Keratinocyte (primary cell): Measurements from ENCODE around the gene TP73. TPM values are rescaled to one million over a fixed set of nuclear protein-coding genes. Genes with fewer than 3 reads are reported as not detected.

Experiments used
- DNase-seq: peaks from one replicate; pipeline ENCODE4 v3.0.0-alpha.2; 2011; ENCODE audit warnings: low read depth, missing footprints, low spot score
- FAIRE-seq: peaks from 2 replicates; lab custom pipeline; 2011; peaks lifted over from hg19 to GRCh38; lab: Jason Lieb, UNC
- H2AFZ ChIP-seq: 2 replicates; pipeline ENCODE4 v1.6.0; 2012; ENCODE audit warnings: low read length, control low read depth, inconsistent platforms; ENCODE audit not compliant: control insufficient read depth
- H3K27ac ChIP-seq: 2 replicates; pipeline ENCODE4 v1.5.1; 2011; ENCODE audit warnings: low read length; ENCODE audit not compliant: control insufficient read depth, insufficient read depth
- H3K27me3 ChIP-seq: 3 replicates; pipeline ENCODE4 v1.6.0; 2011; ENCODE audit warnings: low read length; ENCODE audit not compliant: control insufficient read depth, insufficient read depth; ENCODE audit errors: extremely low read depth
- H3K36me3 ChIP-seq, 2 experiments: 2 replicates in 1 of 2; 3 replicates in 1 of 2; pipeline ENCODE4 v1.5.1; 2011; ENCODE audit warnings: low read length in 2 of 2, mild to moderate bottlenecking in 1 of 2; ENCODE audit not compliant: control insufficient read depth in 2 of 2, insufficient read depth in 2 of 2; ENCODE audit errors: extremely low read depth in 1 of 2
- H3K4me1 ChIP-seq: 3 replicates; pipeline ENCODE4 v1.5.1; 2011; ENCODE audit warnings: low read length; ENCODE audit not compliant: control insufficient read depth, insufficient read depth; ENCODE audit errors: extremely low read depth
- H3K4me2 ChIP-seq: 3 replicates; pipeline ENCODE4 v1.6.0; 2011; ENCODE audit warnings: low read depth, low read length; ENCODE audit not compliant: control insufficient read depth, insufficient read depth; ENCODE audit errors: extremely low read depth
- H3K4me3 ChIP-seq, 3 experiments: fragments of 200-600 bp in 1 of 3; sonication (generic) in 1 of 3; 2 replicates in 2 of 3; 3 replicates in 1 of 3; pipeline ENCODE4 v1.5.1; 2011 to 2016; ENCODE audit warnings: low read length in 3 of 3, mild to moderate bottlenecking in 3 of 3, control low read depth in 2 of 3, inconsistent platforms in 1 of 3, low read depth in 1 of 3, mixed read lengths in 1 of 3, mixed run types in 1 of 3, moderate library complexity in 1 of 3; ENCODE audit not compliant: control insufficient read depth in 2 of 3, insufficient read depth in 2 of 3; ENCODE audit errors: extremely low read depth in 1 of 3
- H3K79me2 ChIP-seq: 2 replicates; pipeline ENCODE4 v1.6.0; 2012; ENCODE audit warnings: low read length; ENCODE audit not compliant: control insufficient read depth, insufficient read depth
- H3K9ac ChIP-seq: 3 replicates; pipeline ENCODE4 v1.6.0; 2011; ENCODE audit warnings: low read length; ENCODE audit not compliant: control insufficient read depth, insufficient read depth; ENCODE audit errors: extremely low read depth
- H3K9me1 ChIP-seq: 3 replicates; pipeline ENCODE4 v1.6.0; 2011; ENCODE audit warnings: low read length; ENCODE audit not compliant: control insufficient read depth, insufficient read depth; ENCODE audit errors: extremely low read depth
- H3K9me3 ChIP-seq: 2 replicates; pipeline ENCODE4 v1.5.1; 2012; ENCODE audit warnings: low read depth, low read length; ENCODE audit not compliant: control insufficient read depth
- H4K20me1 ChIP-seq: 3 replicates; pipeline ENCODE4 v1.6.0; 2011; ENCODE audit warnings: low read length; ENCODE audit not compliant: control insufficient read depth, insufficient read depth; ENCODE audit errors: extremely low read depth
- EZH2 ChIP-seq: IDR thresholded peaks from one replicate; pipeline ENCODE4 v1.6.1; 2012; ENCODE audit warnings: inconsistent platforms, mild to moderate bottlenecking, low read length, moderate library complexity
- dilution Hi-C: fragments of 300-500 bp; cut with MboI; formaldehyde crosslinking; loops from one replicate; pipeline ENCODE4 v1.7.0; 2020; ENCODE audit warnings: low sequenced_read_pairs; ENCODE audit not compliant: extremely low pct_ligation_motif_present
- polyA plus RNA-seq, 5 experiments: library from polyadenylated mRNA; depleted of rRNA in 3 of 5; stranded (reverse) in 3 of 5; stranded (forward) in 1 of 5; unstranded in 1 of 5; fragments of >200 nt; gene quantifications; 1 replicate in 1 of 5; 2 replicates in 3 of 5; 3 replicates in 1 of 5; pipeline versions ENCODE4 v1.2.1 to v1.2.3, GENCODE V29; 2011 to 2012; ENCODE audit warnings: missing spikeins in 2 of 5, low read depth in 1 of 5, low replicate concordance in 1 of 5
- TF ChIP-seq, protein P1 (sequence below), 3 experiments: IDR thresholded peaks in 1 of 3; conservative IDR thresholded peaks in 1 of 3; optimal IDR thresholded peaks in 1 of 3; 2 replicates in 2 of 3; 3 replicates in 1 of 3; pipeline versions ENCODE3 to v1.5.1; 2011; ENCODE audit warnings: low read length in 3 of 3, mild to moderate bottlenecking in 3 of 3, moderate library complexity in 2 of 3, control low read depth in 1 of 3, inconsistent platforms in 1 of 3; ENCODE audit not compliant: insufficient read depth in 2 of 3; ENCODE audit errors: extremely low read depth in 1 of 3

The TP73 gene
- polyA plus RNA-seq, 1 donor (not counting 4 experiments of a cell fraction or from before 2014, with no cell fraction given) = 0.14 TPM

DNA sequence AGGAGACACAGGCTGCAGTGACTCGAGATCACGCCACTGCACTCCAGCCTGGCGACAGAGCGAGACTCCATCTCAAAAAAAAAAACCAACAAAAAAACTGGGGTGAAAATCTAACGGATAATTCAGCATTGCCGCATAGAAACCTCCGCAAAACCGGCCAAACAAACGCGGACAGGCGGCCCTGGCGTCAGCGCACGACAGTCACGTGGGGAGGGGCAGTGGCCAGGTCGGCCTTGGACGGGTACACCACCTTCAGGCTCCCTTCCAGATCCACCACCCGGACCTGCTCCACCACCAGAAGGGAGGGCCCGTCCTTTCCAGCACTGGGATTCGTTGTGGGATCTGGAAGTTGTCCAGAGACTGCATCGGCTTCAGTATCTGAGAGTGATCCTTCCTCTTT, 128.6 kb downstream of the TP73 start:
- Histone ChIP-seq H3K27ac (no peak overlapping the region), H3K4me1 (no peaks in the 10 kb centered on the region), H3K9me3 (no peaks in the 10 kb centered on the region), H2AFZ (no peak overlapping the region), H3K36me3 (peaks cover 29 to 40% of the 10 kb centered on the region in 2 experiments), H3K79me2 (no peaks in the 10 kb centered on the region), H3K27me3 (no peaks in the 10 kb centered on the region), H3K9ac (no peak overlapping the region), H3K4me2 (no peak overlapping the region), H4K20me1 (no peaks in the 10 kb centered on the region), H3K9me1 (no peaks in the 10 kb centered on the region), H3K4me3 (no peak overlapping the region)
- DNase-seq (no peak), FAIRE-seq (no peak)
- dilution Hi-C loops = no loop called here
- TF ChIP-seq, protein P1, sequence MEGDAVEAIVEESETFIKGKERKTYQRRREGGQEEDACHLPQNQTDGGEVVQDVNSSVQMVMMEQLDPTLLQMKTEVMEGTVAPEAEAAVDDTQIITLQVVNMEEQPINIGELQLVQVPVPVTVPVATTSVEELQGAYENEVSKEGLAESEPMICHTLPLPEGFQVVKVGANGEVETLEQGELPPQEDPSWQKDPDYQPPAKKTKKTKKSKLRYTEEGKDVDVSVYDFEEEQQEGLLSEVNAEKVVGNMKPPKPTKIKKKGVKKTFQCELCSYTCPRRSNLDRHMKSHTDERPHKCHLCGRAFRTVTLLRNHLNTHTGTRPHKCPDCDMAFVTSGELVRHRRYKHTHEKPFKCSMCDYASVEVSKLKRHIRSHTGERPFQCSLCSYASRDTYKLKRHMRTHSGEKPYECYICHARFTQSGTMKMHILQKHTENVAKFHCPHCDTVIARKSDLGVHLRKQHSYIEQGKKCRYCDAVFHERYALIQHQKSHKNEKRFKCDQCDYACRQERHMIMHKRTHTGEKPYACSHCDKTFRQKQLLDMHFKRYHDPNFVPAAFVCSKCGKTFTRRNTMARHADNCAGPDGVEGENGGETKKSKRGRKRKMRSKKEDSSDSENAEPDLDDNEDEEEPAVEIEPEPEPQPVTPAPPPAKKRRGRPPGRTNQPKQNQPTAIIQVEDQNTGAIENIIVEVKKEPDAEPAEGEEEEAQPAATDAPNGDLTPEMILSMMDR (optimal IDR thresholded peaks at IDR 0.05 in 1 of 3, IDR thresholded peaks at IDR 0.05 in 1 of 3, conservative IDR thresholded peaks at IDR 0.05 in 1 of 3; ENCODE audit: extremely low read depth in 1 of 3, insufficient read depth in 2 of 3, low read length in 3 of 3) = no peak
- TF ChIP-seq EZH2 = no peak

DNA sequence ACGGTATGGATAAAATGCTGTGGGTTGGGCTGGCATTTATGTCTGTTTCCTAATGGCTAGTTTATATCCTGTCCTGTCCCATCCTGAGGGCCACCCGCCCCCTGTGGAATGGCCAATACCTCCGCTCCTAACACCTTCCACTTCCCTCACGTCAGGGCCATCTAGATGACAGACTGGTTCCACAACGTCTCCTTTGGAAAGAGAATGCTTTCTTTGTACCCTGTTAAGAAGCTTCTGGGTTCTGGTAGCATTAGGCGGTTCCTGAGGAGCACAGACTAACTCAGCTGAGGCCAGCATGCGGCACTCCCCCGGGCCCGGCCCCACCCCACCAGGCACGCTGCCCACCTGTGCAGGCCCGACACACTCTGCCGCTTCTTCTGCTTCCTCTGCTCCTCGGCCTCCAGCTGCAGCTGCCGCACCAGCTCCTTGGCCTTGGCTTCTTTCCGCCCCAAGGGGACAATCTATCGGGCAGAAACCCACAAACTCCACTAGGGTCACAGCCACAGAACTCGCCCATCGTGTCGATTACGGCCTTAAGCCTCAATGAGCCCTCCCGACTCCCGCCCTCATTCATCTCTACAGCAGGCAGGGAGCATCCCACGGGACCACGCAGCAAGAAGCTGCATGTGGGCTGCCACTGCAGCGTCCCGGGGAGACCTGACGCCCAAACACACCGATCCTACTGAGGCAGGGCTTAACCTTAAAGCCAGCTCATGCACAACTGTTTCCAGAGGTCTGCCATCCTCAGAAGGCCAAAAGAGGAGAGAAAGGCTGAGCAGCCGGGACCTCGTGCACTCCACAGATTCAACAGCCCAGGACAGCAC, 131.5 kb downstream of the TP73 start:
- Histone ChIP-seq H3K27ac (no peak overlapping the region), H3K9ac (no peak overlapping the region)
- dilution Hi-C loops = no loop called here

More for the DNA sequence above, 131.5 kb downstream of the TP73 start:
- FAIRE-seq (no peak), DNase-seq (no peak)
- no peak overlapping the region for H3K4me2 ChIP-seq
- H3K4me1 ChIP-seq = peaks cover 2% of the 10 kb centered on the region
- H3K9me1 ChIP-seq = no peaks in the 10 kb centered on the region
- no peak overlapping the region for H3K4me3 ChIP-seq
- TF ChIP-seq, protein P1 (optimal IDR thresholded peaks at IDR 0.05 in 1 of 3, IDR thresholded peaks at IDR 0.05 in 1 of 3, conservative IDR thresholded peaks at IDR 0.05 in 1 of 3; ENCODE audit: extremely low read depth in 1 of 3, insufficient read depth in 2 of 3, low read length in 3 of 3) = no peak
- no peak for TF ChIP-seq EZH2
- no peaks in the 10 kb centered on the region for H3K27me3 ChIP-seq
- peaks cover 20% of the 10 kb centered on the region for H3K79me2 ChIP-seq
- H4K20me1 ChIP-seq = no peaks in the 10 kb centered on the region
- peaks cover 37 to 45% of the 10 kb centered on the region in 2 experiments for H3K36me3 ChIP-seq
- no peak overlapping the region for H2AFZ ChIP-seq
- H3K9me3 ChIP-seq = no peaks in the 10 kb centered on the region
